Loucy (cell line): ENCODE measurements around the gene TMEM132A.

Experiments used
- EZH2phosphoT487 ChIP-seq: fragments of 200-600 bp; IDR thresholded peaks from 2 replicates; pipeline ENCODE4 v1.6.1; 2018; ENCODE audit warnings: antibody characterized with exemption, mild to moderate bottlenecking, moderate library complexity, borderline replicate concordance
- TF ChIP-seq, protein P1 (sequence below): fragments of 200-600 bp; sonication (generic); conservative IDR thresholded peaks from 2 replicates; pipeline ENCODE4 v1.5.1; 2014; ENCODE audit warnings: mild to moderate bottlenecking, antibody characterized with exemption, low read length

GRCh38 chr11:60968223-60968622, 44.0 kb downstream of the TMEM132A start:
- TF ChIP-seq, protein P1, sequence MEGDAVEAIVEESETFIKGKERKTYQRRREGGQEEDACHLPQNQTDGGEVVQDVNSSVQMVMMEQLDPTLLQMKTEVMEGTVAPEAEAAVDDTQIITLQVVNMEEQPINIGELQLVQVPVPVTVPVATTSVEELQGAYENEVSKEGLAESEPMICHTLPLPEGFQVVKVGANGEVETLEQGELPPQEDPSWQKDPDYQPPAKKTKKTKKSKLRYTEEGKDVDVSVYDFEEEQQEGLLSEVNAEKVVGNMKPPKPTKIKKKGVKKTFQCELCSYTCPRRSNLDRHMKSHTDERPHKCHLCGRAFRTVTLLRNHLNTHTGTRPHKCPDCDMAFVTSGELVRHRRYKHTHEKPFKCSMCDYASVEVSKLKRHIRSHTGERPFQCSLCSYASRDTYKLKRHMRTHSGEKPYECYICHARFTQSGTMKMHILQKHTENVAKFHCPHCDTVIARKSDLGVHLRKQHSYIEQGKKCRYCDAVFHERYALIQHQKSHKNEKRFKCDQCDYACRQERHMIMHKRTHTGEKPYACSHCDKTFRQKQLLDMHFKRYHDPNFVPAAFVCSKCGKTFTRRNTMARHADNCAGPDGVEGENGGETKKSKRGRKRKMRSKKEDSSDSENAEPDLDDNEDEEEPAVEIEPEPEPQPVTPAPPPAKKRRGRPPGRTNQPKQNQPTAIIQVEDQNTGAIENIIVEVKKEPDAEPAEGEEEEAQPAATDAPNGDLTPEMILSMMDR, result no peak
- TF ChIP-seq EZH2phosphoT487, result no peak
